A549 (cell line): ENCODE measurements around the gene RHO.
"Not testable (repeated sequence)": the region's sequence is repeated elsewhere in the genome, so short reads cannot be mapped to it uniquely, and the experiment has no call there.

Experiments used
- CTCF ChIP-seq: fragments of >200 bp; sonication (Bioruptor Twin); formaldehyde crosslinking; IDR thresholded peaks from 3 replicates; pipeline ENCODE4 v1.5.1; 2016
- EP300 ChIP-seq, 2 experiments: fragments of >200 bp; sonication (Bioruptor Twin); formaldehyde crosslinking; IDR thresholded peaks; 2 replicates in 1 of 2; 3 replicates in 1 of 2; pipeline ENCODE4 v1.6.1; 2016 to 2017
- FOSB ChIP-seq: fragments of 250-450 bp; sonication (Bioruptor Pico); IDR thresholded peaks from 2 replicates; pipeline ENCODE4 v1.5.0; 2020; ENCODE audit warnings: mild to moderate bottlenecking, moderate library complexity
- HDAC2 ChIP-seq: fragments of 200-600 bp; sonication (generic); IDR thresholded peaks from 2 replicates; pipeline ENCODE4 v1.6.1; 2016
- JUNB ChIP-seq: fragments of >200 bp; sonication (Bioruptor Twin); formaldehyde crosslinking; IDR thresholded peaks from 2 replicates; pipeline ENCODE4 v1.6.1; 2016
- KDM1A ChIP-seq: fragments of 200-600 bp; sonication (generic); IDR thresholded peaks from 2 replicates; pipeline ENCODE4 v1.6.1; 2016; ENCODE audit warnings: low read depth, mild to moderate bottlenecking
- MAZ ChIP-seq: fragments of 150-350 bp; IDR thresholded peaks from 2 replicates; pipeline ENCODE4 v1.6.1; 2014; ENCODE audit warnings: antibody characterized with exemption, low read depth, low read length, borderline replicate concordance
- NR3C1 ChIP-seq: fragments of >200 bp; sonication (Bioruptor Twin); formaldehyde crosslinking; IDR thresholded peaks from 3 replicates; pipeline ENCODE4 v1.6.1; 2017
- POLR2A ChIP-seq: IDR thresholded peaks from 2 replicates; pipeline ENCODE4 v1.6.1; 2012; ENCODE audit warnings: mild to moderate bottlenecking, low read length
- RAD21 ChIP-seq, 2 experiments: fragments of >200 bp in 1 of 2; sonication (Bioruptor Twin) in 1 of 2; formaldehyde crosslinking in 1 of 2; IDR thresholded peaks in 1 of 2; conservative IDR thresholded peaks in 1 of 2; 2 replicates in 1 of 2; 3 replicates in 1 of 2; pipeline ENCODE4 v1.6.1; 2012 to 2018; ENCODE audit warnings: inconsistent platforms in 1 of 2
- RNF2 ChIP-seq: fragments of 200-600 bp; sonication (generic); IDR thresholded peaks from 2 replicates; pipeline ENCODE4 v1.6.1; 2016; ENCODE audit warnings: low read depth, mild to moderate bottlenecking, antibody characterized with exemption, moderate library complexity, borderline replicate concordance
- ZFP36 ChIP-seq: fragments of 450-650 bp; IDR thresholded peaks from 2 replicates; pipeline ENCODE4 v1.6.1; 2014; ENCODE audit warnings: borderline replicate concordance; ENCODE audit not compliant: partially characterized antibody
- TF ChIP-seq, protein P1 (sequence below): IDR thresholded peaks from 2 replicates; pipeline ENCODE4 v1.6.1; 2012
- TF ChIP-seq, protein P2 (sequence below): fragments of 450-650 bp; IDR thresholded peaks from 2 replicates; pipeline ENCODE4 v1.6.1; 2014; ENCODE audit warnings: antibody characterized with exemption

- not testable (repeated sequence) for TF ChIP-seq ZFP36; CTCF; EP300 (IDR thresholded peaks at IDR 0.05); POLR2A; HDAC2; KDM1A; MAZ; FOSB (CRISPR knock-in tag); RNF2; NR3C1; JUNB; RAD21 (conservative IDR thresholded peaks at IDR 0.05 in 1 of 2, IDR thresholded peaks at IDR 0.05 in 1 of 2)
- TF ChIP-seq, protein P1, sequence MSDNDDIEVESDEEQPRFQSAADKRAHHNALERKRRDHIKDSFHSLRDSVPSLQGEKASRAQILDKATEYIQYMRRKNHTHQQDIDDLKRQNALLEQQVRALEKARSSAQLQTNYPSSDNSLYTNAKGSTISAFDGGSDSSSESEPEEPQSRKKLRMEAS: not testable (repeated sequence)
- TF ChIP-seq, protein P2, sequence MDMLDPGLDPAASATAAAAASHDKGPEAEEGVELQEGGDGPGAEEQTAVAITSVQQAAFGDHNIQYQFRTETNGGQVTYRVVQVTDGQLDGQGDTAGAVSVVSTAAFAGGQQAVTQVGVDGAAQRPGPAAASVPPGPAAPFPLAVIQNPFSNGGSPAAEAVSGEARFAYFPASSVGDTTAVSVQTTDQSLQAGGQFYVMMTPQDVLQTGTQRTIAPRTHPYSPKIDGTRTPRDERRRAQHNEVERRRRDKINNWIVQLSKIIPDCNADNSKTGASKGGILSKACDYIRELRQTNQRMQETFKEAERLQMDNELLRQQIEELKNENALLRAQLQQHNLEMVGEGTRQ: not testable (repeated sequence)
Observed at GRCh38 chr3:129497876-129498275, 30.6 kb upstream of the RHO start.
